Body of pancreas (tissue), 4 donors: ENCODE measurements around the gene SPEF2.

Source experiments
- POLR2A ChIP-seq, 3 donors: fragments of 450-650 bp; IDR thresholded peaks; one replicate each; pipeline ENCODE4 v1.6.1; 2016; ENCODE audit warnings: antibody characterized with exemption in 3 of 3, mild to moderate bottlenecking in 2 of 3
- TF ChIP-seq, protein P1 (sequence below), 7 experiments: fragments of 450-650 bp in 4 of 7; fragments of 200-600 bp in 3 of 7; sonication (generic) in 3 of 7; IDR thresholded peaks; one replicate each; pipeline ENCODE4 v1.5.1; 2016 to 2019; ENCODE audit warnings: antibody characterized with exemption in 7 of 7

DNA sequence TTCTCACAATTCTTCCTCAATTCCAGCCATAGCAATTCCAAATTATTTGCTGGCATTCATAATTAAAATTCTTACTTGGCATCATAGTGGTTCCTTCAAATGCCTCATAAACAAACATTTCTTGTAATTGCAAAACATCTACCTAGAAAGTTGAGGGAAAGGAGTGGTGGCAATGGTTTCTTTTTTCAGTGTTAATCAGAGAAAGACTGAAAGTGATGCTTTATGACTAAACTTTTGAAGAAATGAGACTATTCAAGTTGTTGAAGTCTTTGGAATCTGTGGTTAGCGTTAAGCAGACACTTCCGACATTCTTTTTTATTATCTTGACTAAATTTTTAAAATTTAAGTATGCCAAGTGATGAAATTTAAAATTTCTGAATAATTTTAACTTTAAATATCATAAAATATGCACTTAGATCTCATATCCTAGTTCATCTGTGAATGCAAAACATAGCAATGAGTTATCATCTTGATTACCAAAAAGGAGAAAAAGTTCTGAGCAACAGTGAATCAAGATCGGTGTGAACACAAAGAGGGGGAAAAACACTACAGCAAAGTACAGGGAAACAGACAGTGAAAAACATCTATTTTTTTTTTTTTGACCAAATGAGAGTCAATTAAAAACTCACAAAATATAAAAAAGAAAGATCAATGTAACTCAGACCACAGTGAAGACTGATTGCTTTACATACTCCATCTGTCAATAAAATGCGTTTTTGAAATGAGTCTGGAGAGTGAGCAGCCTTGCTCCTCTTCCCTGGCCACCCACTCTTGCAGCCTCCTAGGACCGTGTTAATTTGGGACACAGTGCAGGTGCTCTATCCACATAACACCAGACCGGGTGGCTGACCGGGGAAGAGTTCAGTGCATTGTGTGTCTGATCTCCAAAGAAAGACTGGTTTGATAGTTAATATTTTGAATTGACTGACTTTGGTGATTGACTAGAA lies 218.4 kb downstream of the SPEF2 start:
- TF ChIP-seq, protein P1, sequence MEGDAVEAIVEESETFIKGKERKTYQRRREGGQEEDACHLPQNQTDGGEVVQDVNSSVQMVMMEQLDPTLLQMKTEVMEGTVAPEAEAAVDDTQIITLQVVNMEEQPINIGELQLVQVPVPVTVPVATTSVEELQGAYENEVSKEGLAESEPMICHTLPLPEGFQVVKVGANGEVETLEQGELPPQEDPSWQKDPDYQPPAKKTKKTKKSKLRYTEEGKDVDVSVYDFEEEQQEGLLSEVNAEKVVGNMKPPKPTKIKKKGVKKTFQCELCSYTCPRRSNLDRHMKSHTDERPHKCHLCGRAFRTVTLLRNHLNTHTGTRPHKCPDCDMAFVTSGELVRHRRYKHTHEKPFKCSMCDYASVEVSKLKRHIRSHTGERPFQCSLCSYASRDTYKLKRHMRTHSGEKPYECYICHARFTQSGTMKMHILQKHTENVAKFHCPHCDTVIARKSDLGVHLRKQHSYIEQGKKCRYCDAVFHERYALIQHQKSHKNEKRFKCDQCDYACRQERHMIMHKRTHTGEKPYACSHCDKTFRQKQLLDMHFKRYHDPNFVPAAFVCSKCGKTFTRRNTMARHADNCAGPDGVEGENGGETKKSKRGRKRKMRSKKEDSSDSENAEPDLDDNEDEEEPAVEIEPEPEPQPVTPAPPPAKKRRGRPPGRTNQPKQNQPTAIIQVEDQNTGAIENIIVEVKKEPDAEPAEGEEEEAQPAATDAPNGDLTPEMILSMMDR (IDR thresholded peaks at IDR 0.05), result no peak
- TF ChIP-seq POLR2A (IDR thresholded peaks at IDR 0.05), result no peak
